Measurements from ENCODE around the gene TLE1. TPM values are rescaled to one million over a fixed set of nuclear protein-coding genes. Genes with fewer than 3 reads are reported as not detected.

The TLE1 gene
- total RNA-seq, 4 donors from 2014 or later, result 43.6 to 86.2 (median 68.2) TPM

DNA sequence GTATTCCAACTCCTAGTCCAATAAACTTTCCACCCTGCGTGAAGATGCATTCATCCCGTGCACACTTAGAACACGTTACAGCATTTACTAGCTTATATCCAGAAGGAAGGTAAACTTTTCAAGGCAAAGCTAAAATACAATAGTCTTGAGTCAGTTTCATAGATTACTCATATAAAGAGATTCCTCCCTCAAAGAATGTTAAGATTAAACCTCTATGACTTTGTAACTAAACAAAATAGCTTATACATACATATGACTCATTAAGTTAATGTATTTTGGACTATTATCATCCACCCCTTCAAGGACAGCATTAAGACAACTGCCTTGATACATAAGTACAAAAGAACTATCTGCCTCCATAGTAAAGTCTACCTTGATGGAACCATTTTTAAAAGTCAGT lies 36.1 kb downstream of the TLE1 start:
- H3K4me1 ChIP-seq, result peaks cover 7 to 49% (median 11%) of the 10 kb centered on the region in 3 donors
- no peak for ATAC-seq
- no peak overlapping the region for H3K27ac ChIP-seq
- peaks cover 0 to 32% of the 10 kb centered on the region in 2 donors for H3K36me3 ChIP-seq
- no peaks in the 10 kb centered on the region for H3K9me3 ChIP-seq
- 93 to 97% methylated on average over 3 of the region's 3 CpGs for WGBS, 2 donors (ENCODE audit: low coverage in 1 of 2)
- H3K27me3 ChIP-seq, result no peaks in the 10 kb centered on the region
- no peak for TF ChIP-seq CTCF (IDR thresholded peaks at IDR 0.05)
- TF ChIP-seq POLR2A (IDR thresholded peaks at IDR 0.05), result no peak
- TF ChIP-seq EP300 (IDR thresholded peaks at IDR 0.05), result no peak
- TF ChIP-seq POLR2AphosphoS5 (IDR thresholded peaks at IDR 0.05), result no peak
- H3K4me3 ChIP-seq, result no peak overlapping the region

DNA sequence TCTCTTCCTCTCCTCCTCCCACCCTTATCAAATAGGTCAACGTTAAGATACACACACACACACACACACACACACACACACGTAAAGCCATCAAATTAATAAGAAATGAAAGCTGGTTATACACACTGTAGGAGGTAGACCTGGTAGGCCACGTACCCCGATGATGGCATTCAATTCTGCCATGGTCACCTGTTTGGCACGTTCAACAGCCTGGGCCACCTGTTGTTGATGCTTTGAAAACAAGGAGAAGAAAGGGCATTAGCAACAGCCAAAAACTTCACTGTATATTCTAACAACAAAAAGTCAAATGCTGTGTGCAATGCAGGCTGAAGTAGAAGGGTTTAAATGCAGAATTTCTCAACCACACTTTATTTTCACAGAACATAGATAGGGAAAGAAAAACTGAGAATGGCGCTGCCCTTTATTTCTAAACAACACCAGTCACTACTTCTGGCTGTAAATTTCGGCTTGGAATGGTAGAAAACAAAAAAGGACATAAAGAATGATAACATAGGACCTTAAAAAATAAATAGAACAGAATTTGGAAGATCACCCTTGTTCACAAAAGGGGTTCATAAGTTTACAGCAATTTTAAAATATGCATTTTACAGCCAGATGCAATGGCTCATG lies 37.2 kb downstream of the TLE1 start:
- peaks cover 0 to 32% of the 10 kb centered on the region in 2 donors for H3K36me3 ChIP-seq
- no peaks in the 10 kb centered on the region for H3K27me3 ChIP-seq
- H3K4me1 ChIP-seq, result peaks cover 7 to 44% (median 11%) of the 10 kb centered on the region in 3 donors
- H3K9me3 ChIP-seq, result no peaks in the 10 kb centered on the region
- H3K4me3 ChIP-seq, result no peak overlapping the region
- TF ChIP-seq POLR2AphosphoS5 (IDR thresholded peaks at IDR 0.05), result no peak
- no peak for TF ChIP-seq POLR2A (IDR thresholded peaks at IDR 0.05)
- no peak for TF ChIP-seq CTCF (IDR thresholded peaks at IDR 0.05)
- TF ChIP-seq EP300 (IDR thresholded peaks at IDR 0.05), result no peak
- 73 to 79% methylated on average over 5 to 6 of the region's 7 CpGs for WGBS, 2 donors (ENCODE audit: low coverage in 1 of 2)
- no peak overlapping the region for H3K27ac ChIP-seq
- ATAC-seq, result no peak

GRCh38 chr9:81650586-81651515 lies 38.5 kb downstream of the TLE1 start:
- H3K27me3 ChIP-seq, result no peaks in the 10 kb centered on the region
- H3K27ac ChIP-seq, result no peak overlapping the region
- peaks cover 0 to 32% of the 10 kb centered on the region in 2 donors for H3K36me3 ChIP-seq
- TF ChIP-seq POLR2AphosphoS5 (IDR thresholded peaks at IDR 0.05), result no peak
- no peak for TF ChIP-seq EP300 (IDR thresholded peaks at IDR 0.05)
- TF ChIP-seq POLR2A (IDR thresholded peaks at IDR 0.05), result no peak
- no peak for TF ChIP-seq CTCF (IDR thresholded peaks at IDR 0.05)
- no peak for ATAC-seq
- WGBS, 2 donors (ENCODE audit: low coverage in 1 of 2), result 75 to 91% methylated on average over 5 to 8 of the region's 8 CpGs
- no peaks in the 10 kb centered on the region for H3K9me3 ChIP-seq
- peaks cover 0 to 31% (median 7%) of the 10 kb centered on the region in 3 donors for H3K4me1 ChIP-seq
- no peak overlapping the region for H3K4me3 ChIP-seq

DNA sequence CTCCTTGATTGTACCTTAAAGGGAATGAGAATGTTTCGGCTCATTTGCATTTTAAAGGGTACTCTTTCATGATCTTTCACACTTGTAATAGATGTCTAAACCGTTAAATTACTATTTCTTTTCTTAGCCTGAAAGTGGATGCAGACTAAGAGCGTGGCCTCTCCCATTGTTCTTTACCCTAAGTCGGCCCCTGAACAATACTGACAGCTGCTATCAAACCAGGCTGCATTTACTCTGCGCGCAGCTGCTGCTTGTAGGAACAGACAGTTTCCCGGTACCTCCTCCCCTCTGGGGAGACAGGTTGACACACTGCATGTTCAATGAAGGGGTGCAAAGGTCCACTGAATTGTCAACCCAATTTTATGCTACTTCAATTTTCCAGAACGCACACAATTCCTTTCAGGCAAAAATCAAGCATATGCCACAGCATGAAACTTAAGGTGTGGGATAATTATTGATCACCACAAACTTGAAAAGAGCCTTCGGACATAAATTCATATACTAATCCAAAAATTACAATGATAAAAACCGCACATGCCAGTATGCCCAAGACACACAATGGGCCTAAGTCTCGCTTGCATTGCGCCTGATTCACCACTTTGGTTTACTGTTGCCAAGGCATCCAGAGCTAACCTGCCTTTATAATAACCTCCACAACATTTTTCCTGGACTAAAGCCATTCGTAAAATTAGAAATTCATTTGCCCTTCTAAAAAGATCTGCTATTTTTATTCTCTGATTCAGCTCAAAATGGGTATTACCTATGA lies 39.7 kb downstream of the TLE1 start:
- Histone ChIP-seq H3K4me1 (peaks cover 0 to 24% (median 7%) of the 10 kb centered on the region in 3 donors), H3K4me3 (no peak overlapping the region), H3K27me3 (no peaks in the 10 kb centered on the region), H3K27ac (no peak overlapping the region), H3K36me3 (peaks cover 0 to 32% of the 10 kb centered on the region in 2 donors), H3K9me3 (no peaks in the 10 kb centered on the region)
- TF ChIP-seq EP300 (IDR thresholded peaks at IDR 0.05) (no peak), POLR2A (IDR thresholded peaks at IDR 0.05) (no peak), POLR2AphosphoS5 (IDR thresholded peaks at IDR 0.05) (no peak), CTCF (IDR thresholded peaks at IDR 0.05) (no peak)
- no peak for ATAC-seq
- WGBS, 2 donors (ENCODE audit: low coverage in 1 of 2), result 78 to 80% methylated on average over 7 to 13 of the region's 13 CpGs

Measured in gastroesophageal sphincter (tissue), 4 donors.